HEK293 (cell line): ENCODE results near the gene DEDD.

Source experiments
- CTCF ChIA-PET: fragments of 350-600 bp; formaldehyde crosslinking; extraction: SDS; loops from one replicate; lab custom pipeline; 2021; ENCODE audit warnings: antibody characterized with exemption; lab: Yijun Ruan, JAX
- POLR2A ChIA-PET: fragments of 300-600 bp; formaldehyde crosslinking; extraction: SDS; loops from one replicate; lab custom pipeline; 2020; ENCODE audit warnings: antibody characterized with exemption, inconsistent platforms; lab: Yijun Ruan, JAX
- H3K27ac ChIP-seq: fragments of 200-500 bp; sonication (Bioruptor generic); 2 replicates; pipeline ENCODE4 v1.5.1; 2014; ENCODE audit warnings: low read depth, low read length, control low read depth, inconsistent platforms; ENCODE audit errors: extremely low read depth
- H3K36me3 ChIP-seq, 2 experiments: fragments of 200-500 bp in 1 of 2; sonication (Bioruptor generic) in 1 of 2; 1 replicate in 1 of 2; 2 replicates in 1 of 2; pipeline ENCODE4 v1.5.1; 2014 to 2017; ENCODE audit warnings: inconsistent platforms in 2 of 2, low read length in 2 of 2; ENCODE audit not compliant: control insufficient read depth in 2 of 2, insufficient read depth in 1 of 2
- H3K4me1 ChIP-seq: fragments of 200-500 bp; sonication (Bioruptor generic); 2 replicates; pipeline ENCODE4 v1.5.1; 2014; ENCODE audit warnings: mild to moderate bottlenecking, low read length, inconsistent platforms; ENCODE audit not compliant: control insufficient read depth, insufficient read depth
- H3K4me3 ChIP-seq: 2 replicates; pipeline ENCODE4 v1.5.1; 2011; ENCODE audit warnings: low read depth, mild to moderate bottlenecking, control low read depth, low read length, moderate library complexity
- H3K9me3 ChIP-seq: fragments of 200-500 bp; sonication (Bioruptor generic); 2 replicates; pipeline ENCODE4 v1.5.1; 2014; ENCODE audit warnings: low read depth, low read length, inconsistent platforms; ENCODE audit not compliant: control insufficient read depth, insufficient read depth
- EGR2 ChIP-seq: fragments of 450-650 bp; formaldehyde crosslinking; IDR thresholded peaks from 2 replicates; pipeline ENCODE4 v1.5.1; 2016; ENCODE audit warnings: low read depth, missing biosample characterization, missing genetic modification characterization
- HOXD13 ChIP-seq: sonication (generic); formaldehyde crosslinking; IDR thresholded peaks from 2 replicates; pipeline ENCODE4 v1.8.0; 2022; ENCODE audit warnings: missing genetic modification reagents, borderline replicate concordance
- KLF17 ChIP-seq: fragments of 450-650 bp; formaldehyde crosslinking; IDR thresholded peaks from 2 replicates; pipeline ENCODE4 v1.5.1; 2016; ENCODE audit warnings: missing biosample characterization, missing genetic modification characterization
- MYNN ChIP-seq: fragments of 450-650 bp; formaldehyde crosslinking; IDR thresholded peaks from 2 replicates; pipeline ENCODE4 v1.5.1; 2016; ENCODE audit warnings: missing biosample characterization, missing genetic modification characterization, borderline replicate concordance
- PRDM2 ChIP-seq: fragments of 450-650 bp; formaldehyde crosslinking; IDR thresholded peaks from 2 replicates; pipeline ENCODE4 v1.5.1; 2016; ENCODE audit warnings: missing biosample characterization, missing genetic modification characterization, borderline replicate concordance
- WT1 ChIP-seq: fragments of 450-650 bp; formaldehyde crosslinking; IDR thresholded peaks from 2 replicates; pipeline ENCODE4 v1.5.1; 2016; ENCODE audit warnings: missing biosample characterization, missing genetic modification characterization
- YY2 ChIP-seq: fragments of 450-650 bp; formaldehyde crosslinking; IDR thresholded peaks from 2 replicates; pipeline ENCODE4 v1.5.1; 2016; ENCODE audit warnings: missing biosample characterization, missing genetic modification characterization
- ZNF121 ChIP-seq: fragments of 450-650 bp; formaldehyde crosslinking; IDR thresholded peaks from 2 replicates; pipeline ENCODE4 v1.5.1; 2016; ENCODE audit warnings: missing biosample characterization, missing genetic modification characterization
- ZNF169 ChIP-seq: fragments of 450-650 bp; formaldehyde crosslinking; IDR thresholded peaks from 2 replicates; pipeline ENCODE4 v1.5.1; 2016; ENCODE audit warnings: missing biosample characterization, missing genetic modification characterization
- ZNF335 ChIP-seq: fragments of 450-650 bp; formaldehyde crosslinking; conservative IDR thresholded peaks from 2 replicates; pipeline ENCODE4 v1.5.1; 2016; ENCODE audit warnings: missing biosample characterization, missing genetic modification characterization
- ZNF416 ChIP-seq: fragments of 450-650 bp; formaldehyde crosslinking; IDR thresholded peaks from 2 replicates; pipeline ENCODE4 v1.5.1; 2016; ENCODE audit warnings: missing biosample characterization, missing genetic modification characterization
- ZNF561 ChIP-seq: fragments of 450-650 bp; IDR thresholded peaks from 2 replicates; pipeline ENCODE4 v1.5.1; 2018; ENCODE audit warnings: missing biosample characterization, missing genetic modification characterization, borderline replicate concordance
- ZNF610 ChIP-seq: fragments of 450-650 bp; formaldehyde crosslinking; IDR thresholded peaks from 2 replicates; pipeline ENCODE4 v1.5.1; 2016; ENCODE audit warnings: missing biosample characterization, missing genetic modification characterization, borderline replicate concordance
- ZNF621 ChIP-seq: fragments of 450-650 bp; formaldehyde crosslinking; IDR thresholded peaks from 2 replicates; pipeline ENCODE4 v1.5.1; 2017; ENCODE audit warnings: missing biosample characterization, missing genetic modification characterization
- ZSCAN30 ChIP-seq: fragments of 450-650 bp; IDR thresholded peaks from 2 replicates; pipeline ENCODE4 v1.5.1; 2018; ENCODE audit warnings: missing biosample characterization, mild to moderate bottlenecking, missing genetic modification characterization, moderate library complexity
- TF ChIP-seq, protein P1 (sequence below): fragments of 450-650 bp; formaldehyde crosslinking; IDR thresholded peaks from 2 replicates; pipeline ENCODE4 v1.5.1; 2017; ENCODE audit warnings: missing biosample characterization, missing genetic modification characterization
- TF ChIP-seq, protein P2 (sequence below): fragments of 450-650 bp; formaldehyde crosslinking; IDR thresholded peaks from 2 replicates; pipeline ENCODE4 v1.5.1; 2016; ENCODE audit warnings: missing biosample characterization, missing genetic modification characterization
- TF ChIP-seq, protein P3 (sequence below): fragments of 450-650 bp; formaldehyde crosslinking; IDR thresholded peaks from 2 replicates; pipeline ENCODE4 v1.5.1; 2016; ENCODE audit warnings: missing biosample characterization, missing genetic modification characterization

Gene DEDD

DNA sequence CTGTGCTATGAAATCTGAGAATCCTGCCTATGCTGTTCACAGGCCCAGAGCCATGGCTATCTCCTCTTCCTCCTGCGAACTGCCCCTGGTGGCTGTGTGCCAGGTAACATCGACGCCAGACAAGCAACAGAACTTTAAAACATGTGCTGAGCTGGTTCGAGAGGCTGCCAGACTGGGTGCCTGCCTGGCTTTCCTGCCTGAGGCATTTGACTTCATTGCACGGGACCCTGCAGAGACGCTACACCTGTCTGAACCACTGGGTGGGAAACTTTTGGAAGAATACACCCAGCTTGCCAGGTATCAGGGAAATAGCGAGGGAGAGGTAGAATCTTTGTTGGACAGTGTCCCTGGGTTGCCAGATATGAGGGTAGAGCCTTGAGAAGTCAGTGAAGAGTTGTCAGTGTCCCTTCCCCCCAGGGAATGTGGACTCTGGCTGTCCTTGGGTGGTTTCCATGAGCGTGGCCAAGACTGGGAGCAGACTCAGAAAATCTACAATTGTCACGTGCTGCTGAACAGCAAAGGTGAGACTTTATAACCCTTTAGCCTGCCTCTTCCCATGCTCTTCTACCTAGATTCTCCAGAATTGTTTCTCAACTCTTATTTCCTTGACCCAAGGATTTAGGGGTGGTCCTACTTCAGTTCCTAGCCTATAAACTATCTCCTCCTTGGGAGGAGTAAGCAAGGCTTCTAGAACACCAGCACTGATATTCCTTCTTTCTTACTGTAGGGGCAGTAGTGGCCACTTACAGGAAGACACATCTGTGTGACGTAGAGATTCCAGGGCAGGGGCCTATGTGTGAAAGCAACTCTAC lies 13.2 kb downstream of the DEDD start (continued):
- no peak for TF ChIP-seq PRDM2 (tag by site-specific recombination)
- TF ChIP-seq ZNF335 (tag by site-specific recombination), result peak; percentile 47
- TF ChIP-seq, all 188 proteins: peak for 6

DNA sequence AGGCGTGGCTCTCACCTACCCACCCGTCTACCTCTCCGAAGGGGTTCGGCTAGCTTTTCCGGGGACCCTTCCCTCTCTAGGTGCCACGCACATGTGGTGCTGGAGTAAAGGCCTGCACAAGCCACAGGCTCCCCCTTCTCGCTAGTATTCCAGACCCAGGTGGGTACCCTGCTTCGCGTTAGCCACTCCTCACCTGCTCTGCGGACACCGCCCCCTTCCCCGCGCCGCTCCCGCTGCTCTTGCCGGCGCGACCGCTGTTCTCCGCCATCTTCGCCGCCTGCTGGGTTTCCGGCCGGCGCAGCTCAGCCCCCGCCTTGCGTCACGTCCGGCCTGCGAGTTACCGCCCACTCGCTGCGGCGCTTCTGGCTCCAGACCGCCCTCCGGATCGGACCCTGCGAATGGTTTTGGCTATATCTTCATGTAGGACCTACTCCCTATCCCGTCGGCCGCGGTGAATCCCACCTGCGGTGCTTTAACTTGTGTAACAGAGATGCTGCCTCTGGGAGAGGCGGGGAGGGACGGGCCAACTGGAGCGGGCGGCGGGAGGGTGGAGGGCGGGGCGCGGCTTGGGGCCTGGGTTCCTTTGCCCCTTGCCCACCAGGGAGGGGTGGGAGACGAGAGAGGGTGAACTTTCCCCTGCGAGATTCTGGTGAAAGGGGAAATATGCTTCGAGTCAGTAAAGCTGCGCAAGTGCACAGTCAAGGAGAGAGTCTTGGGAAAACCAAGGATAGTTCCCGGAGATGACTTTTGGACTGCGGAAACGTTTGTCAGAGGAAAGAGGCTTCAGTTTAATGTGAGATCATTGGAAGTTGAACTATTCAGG lies 14.5 kb downstream of the DEDD start, which contains the start of the genes NIT1 and PFDN2:
TSS of gene NIT1 (plus strand) at position 347 of the 823 bp plus-strand sequence. CDS start at position 419, 72 bp downstream.
TSS of gene PFDN2 (minus strand) at position 279 of the 823 bp plus-strand sequence. CDS start at position 268, 11 bp downstream.
- ChIA-PET CTCF (interaction anchor here (0.6 to 1.4 kb wide), 8 partner anchors 12 to 916 kb away, joined by 3 to 5 read pairs (median 3); partner anchors contain the start of gene UFC1), POLR2A (interaction anchor here (0.6 to 1.7 kb wide), 15 partner anchors 9 to 127 kb away, joined by 3 to 28 read pairs (median 4); partner anchors contain the start of genes DEDD, F11R, KLHDC9 and UFC1)
- Histone ChIP-seq H3K4me3 (peak within 1 kb of the TSS; percentile 89), H3K36me3 (peaks cover 12 to 45% of the 10 kb centered on the region in 2 experiments), H3K27ac (peak within 1 kb of the TSS; percentile 60), H3K9me3 (no peaks in the 10 kb centered on the region), H3K4me1 (peaks cover 9% of the 10 kb centered on the region)
- TF ChIP-seq ZNF121 (tag by site-specific recombination), result no peak
- no peak for TF ChIP-seq ZNF169 (tag by site-specific recombination)
- peak; percentile 84 for TF ChIP-seq EGR2 (tag by site-specific recombination)
- no peak for TF ChIP-seq WT1 (tag by site-specific recombination)
- TF ChIP-seq, protein P1, sequence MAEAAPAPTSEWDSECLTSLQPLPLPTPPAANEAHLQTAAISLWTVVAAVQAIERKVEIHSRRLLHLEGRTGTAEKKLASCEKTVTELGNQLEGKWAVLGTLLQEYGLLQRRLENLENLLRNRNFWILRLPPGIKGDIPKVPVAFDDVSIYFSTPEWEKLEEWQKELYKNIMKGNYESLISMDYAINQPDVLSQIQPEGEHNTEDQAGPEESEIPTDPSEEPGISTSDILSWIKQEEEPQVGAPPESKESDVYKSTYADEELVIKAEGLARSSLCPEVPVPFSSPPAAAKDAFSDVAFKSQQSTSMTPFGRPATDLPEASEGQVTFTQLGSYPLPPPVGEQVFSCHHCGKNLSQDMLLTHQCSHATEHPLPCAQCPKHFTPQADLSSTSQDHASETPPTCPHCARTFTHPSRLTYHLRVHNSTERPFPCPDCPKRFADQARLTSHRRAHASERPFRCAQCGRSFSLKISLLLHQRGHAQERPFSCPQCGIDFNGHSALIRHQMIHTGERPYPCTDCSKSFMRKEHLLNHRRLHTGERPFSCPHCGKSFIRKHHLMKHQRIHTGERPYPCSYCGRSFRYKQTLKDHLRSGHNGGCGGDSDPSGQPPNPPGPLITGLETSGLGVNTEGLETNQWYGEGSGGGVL (tag by site-specific recombination), result no peak; the same call in 1 of the 2 replicates
- TF ChIP-seq ZNF416 (tag by site-specific recombination), result no peak
- TF ChIP-seq KLF17 (tag by site-specific recombination), result peak; percentile 69; the same call in 1 of the 2 replicates
- no peak for TF ChIP-seq ZNF561
- TF ChIP-seq, protein P2, sequence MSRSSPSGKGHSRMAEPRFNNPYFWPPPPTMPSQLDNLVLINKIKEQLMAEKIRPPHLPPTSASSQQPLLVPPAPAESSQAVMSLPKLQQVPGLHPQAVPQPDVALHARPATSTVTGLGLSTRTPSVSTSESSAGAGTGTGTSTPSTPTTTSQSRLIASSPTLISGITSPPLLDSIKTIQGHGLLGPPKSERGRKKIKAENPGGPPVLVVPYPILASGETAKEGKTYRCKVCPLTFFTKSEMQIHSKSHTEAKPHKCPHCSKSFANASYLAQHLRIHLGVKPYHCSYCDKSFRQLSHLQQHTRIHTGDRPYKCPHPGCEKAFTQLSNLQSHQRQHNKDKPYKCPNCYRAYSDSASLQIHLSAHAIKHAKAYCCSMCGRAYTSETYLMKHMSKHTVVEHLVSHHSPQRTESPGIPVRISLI (tag by site-specific recombination), result no peak
- TF ChIP-seq ZNF610 (tag by site-specific recombination), result peak; percentile 98
- TF ChIP-seq ZNF621 (tag by site-specific recombination), result no peak
- TF ChIP-seq HOXD13, result no peak
- peak; percentile 95 for TF ChIP-seq YY2 (tag by site-specific recombination)
- no peak for TF ChIP-seq MYNN (tag by site-specific recombination)
- TF ChIP-seq, protein P3, sequence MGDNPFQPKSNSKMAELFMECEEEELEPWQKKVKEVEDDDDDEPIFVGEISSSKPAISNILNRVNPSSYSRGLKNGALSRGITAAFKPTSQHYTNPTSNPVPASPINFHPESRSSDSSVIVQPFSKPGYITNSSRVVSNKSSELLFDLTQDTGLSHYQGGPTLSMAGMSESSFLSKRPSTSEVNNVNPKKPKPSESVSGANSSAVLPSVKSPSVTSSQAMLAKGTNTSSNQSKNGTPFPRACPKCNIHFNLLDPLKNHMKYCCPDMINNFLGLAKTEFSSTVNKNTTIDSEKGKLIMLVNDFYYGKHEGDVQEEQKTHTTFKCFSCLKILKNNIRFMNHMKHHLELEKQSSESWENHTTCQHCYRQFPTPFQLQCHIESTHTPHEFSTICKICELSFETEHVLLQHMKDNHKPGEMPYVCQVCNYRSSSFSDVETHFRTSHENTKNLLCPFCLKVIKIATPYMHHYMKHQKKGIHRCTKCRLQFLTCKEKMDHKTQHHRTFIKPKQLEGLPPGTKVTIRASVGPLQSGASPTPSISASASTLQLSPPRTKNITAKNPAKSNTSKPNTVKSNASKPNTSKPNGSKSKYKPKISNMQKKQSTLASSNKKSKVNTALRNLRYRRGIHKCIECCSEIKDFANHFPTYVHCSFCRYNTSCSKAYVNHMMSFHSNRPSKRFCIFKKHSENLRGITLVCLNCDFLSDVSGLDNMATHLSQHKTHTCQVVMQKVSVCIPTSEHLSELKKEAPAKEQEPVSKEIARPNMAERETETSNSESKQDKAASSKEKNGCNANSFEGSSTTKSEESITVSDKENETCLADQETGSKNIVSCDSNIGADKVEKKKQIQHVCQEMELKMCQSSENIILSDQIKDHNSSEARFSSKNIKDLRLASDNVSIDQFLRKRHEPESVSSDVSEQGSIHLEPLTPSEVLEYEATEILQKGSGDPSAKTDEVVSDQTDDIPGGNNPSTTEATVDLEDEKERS (tag by site-specific recombination), result no peak
- TF ChIP-seq ZSCAN30 (tag by site-specific recombination), result no peak
